ENCODE results near the gene OTUD5. TPM values are rescaled to one million over a fixed set of nuclear protein-coding genes. Genes with fewer than 3 reads are reported as not detected.

OTUD5 gene
- total and polyA plus RNA-seq, 7 donors: 22.4 to 41.4 (median 35.3) TPM

GRCh38 chrX:48965959-48966358, 8.6 kb upstream of the OTUD5 start:
- no peaks in the 10 kb centered on the region for H3K27me3 ChIP-seq
- no peak overlapping the region for H3K4me3 ChIP-seq
- DNase-seq: no peak
- no peaks in the 10 kb centered on the region for H3K4me1 ChIP-seq
- intact Hi-C loops (cut with DNase I): no loop called here
- no peak for TF ChIP-seq CTCF (IDR thresholded peaks at IDR 0.05)
- TF ChIP-seq POLR2A (IDR thresholded peaks at IDR 0.05): no peak
- no peak for TF ChIP-seq POLR2AphosphoS5 (IDR thresholded peaks at IDR 0.05)
- TF ChIP-seq EP300 (IDR thresholded peaks at IDR 0.05): no peak
- no peaks in the 10 kb centered on the region for H3K9me3 ChIP-seq
- no peak overlapping the region for H3K27ac ChIP-seq
- H3K36me3 ChIP-seq: no peaks in the 10 kb centered on the region
- WGBS, 2 donors: 96 to 97% methylated on average over 14 of the region's 14 CpGs

GRCh38 chrX:48961585-48962091, 4.2 kb upstream of the OTUD5 start:
- no peak for DNase-seq
- whole genome bisulfite sequencing, 2 donors: 59 to 67% methylated on average over 5 of the region's 5 CpGs
- intact Hi-C loops (cut with DNase I): no loop called here

GRCh38 chrX:48960291-48960690, 2.9 kb upstream of the OTUD5 start:
- Histone ChIP-seq H3K4me3 (no peak overlapping the region), H3K4me1 (peaks cover 0 to 22% (median 18%) of the 10 kb centered on the region in 4 donors), H3K36me3 (peaks cover 0 to 4% (median 1%) of the 10 kb centered on the region in 4 donors), H3K27ac (peak overlapping the region; percentile 88 to 90 (median 90)), H3K9me3 (no peaks in the 10 kb centered on the region), H3K27me3 (no peaks in the 10 kb centered on the region)
- WGBS, 2 donors: 80 to 93% methylated on average over 2 of the region's 2 CpGs
- TF ChIP-seq CTCF (IDR thresholded peaks at IDR 0.05) (no peak), POLR2A (IDR thresholded peaks at IDR 0.05) (no peak), EP300 (IDR thresholded peaks at IDR 0.05) (no peak)
- DNase-seq: no peak
- intact Hi-C loops (cut with DNase I): no loop called here

More at GRCh38 chrX:48961585-48962091, 4.2 kb upstream of the OTUD5 start:
- H3K36me3 ChIP-seq: no peaks in the 10 kb centered on the region
- peaks cover 0 to 10% (median 6%) of the 10 kb centered on the region in 4 donors for H3K4me1 ChIP-seq
- H3K9me3 ChIP-seq: no peaks in the 10 kb centered on the region
- no peak overlapping the region for H3K4me3 ChIP-seq
- no peaks in the 10 kb centered on the region for H3K27me3 ChIP-seq
- TF ChIP-seq EP300 (IDR thresholded peaks at IDR 0.05) (no peak), POLR2AphosphoS5 (IDR thresholded peaks at IDR 0.05) (no peak), CTCF (IDR thresholded peaks at IDR 0.05) (no peak), POLR2A (IDR thresholded peaks at IDR 0.05) (no peak)
- H3K27ac ChIP-seq: no peak overlapping the region

GRCh38 chrX:48958635-48959094, 1.3 kb upstream of the OTUD5 start:
- no peaks in the 10 kb centered on the region for H3K27me3 ChIP-seq
- DNase-seq: peak; percentile 82
- H3K4me1 ChIP-seq: peaks cover 0 to 36% (median 23%) of the 10 kb centered on the region in 4 donors
- peak in 1 of 4 donors; percentile 6 for TF ChIP-seq POLR2AphosphoS5 (IDR thresholded peaks at IDR 0.05)
- TF ChIP-seq EP300 (IDR thresholded peaks at IDR 0.05): no peak
- peak; percentile 5 to 21 for TF ChIP-seq POLR2A (IDR thresholded peaks at IDR 0.05)
- no peak for TF ChIP-seq CTCF (IDR thresholded peaks at IDR 0.05)
- H3K27ac ChIP-seq: peak overlapping the region; percentile 88 to 90 (median 90)
- intact Hi-C loops (cut with DNase I): loop anchor here (2.0 to 10.0 kb wide), 4 partner anchors 66 to 264 kb away; partner anchors contain the start of genes HDAC6, SUV39H1 and TFE3
- H3K4me3 ChIP-seq: peak overlapping the region; percentile 32 to 71 (median 70)
- 1% methylated on average over 21 of the region's 21 CpGs for WGBS, 2 donors
- H3K9me3 ChIP-seq: no peaks in the 10 kb centered on the region
- H3K36me3 ChIP-seq: peaks cover 0 to 12% (median 2%) of the 10 kb centered on the region in 4 donors
